OCI-LY7 (cell line): ENCODE measurements around the gene SMTN. TPM values are rescaled to one million over a fixed set of nuclear protein-coding genes. Genes with fewer than 3 reads are reported as not detected.

Experiments used
- BruUV-seq: library from RNA; stranded (reverse); fragments of 400-500 nt; replicated peaks from 2 replicates; lab custom pipeline; 2021; lab: Mats Ljungman, UMichigan
- CTCF ChIA-PET: fragments of 300-600 bp; sonication (Branson Sonifier 250); formaldehyde crosslinking; loops from one replicate; lab custom pipeline; 2022; ENCODE audit warnings: antibody characterized with exemption; ENCODE audit not compliant: unreplicated experiment; lab: Charles Lee
- POLR2A ChIA-PET: fragments of 300-600 bp; sonication (Branson Sonifier 250); formaldehyde crosslinking; loops from one replicate; lab custom pipeline; 2022; ENCODE audit warnings: antibody characterized with exemption; lab: Charles Lee
- DNase-seq: peaks from one replicate; pipeline ENCODE4 v3.0.0-alpha.2; 2015; ENCODE audit warnings: low spot score
- H2AFZ ChIP-seq: fragments of 200-600 bp; sonication (generic), shearing (Covaris generic); 2 replicates; pipeline ENCODE4 v1.6.1; 2014; ENCODE audit warnings: mild to moderate bottlenecking, antibody characterized with exemption, low read length, moderate library complexity
- H3K27ac ChIP-seq: fragments of 200-600 bp; sonication (generic); 2 replicates; pipeline ENCODE4 v1.5.1; 2014; ENCODE audit warnings: mixed run types, low read depth, mild to moderate bottlenecking, moderate library complexity, low read length, inconsistent platforms; ENCODE audit not compliant: poor library complexity, severe bottlenecking
- H3K36me3 ChIP-seq: fragments of 200-600 bp; sonication (generic); 2 replicates; pipeline ENCODE4 v1.6.1; 2014; ENCODE audit warnings: mild to moderate bottlenecking, antibody characterized with exemption, low read length, moderate library complexity, mixed read lengths; ENCODE audit not compliant: insufficient read depth
- H3K4me1 ChIP-seq: fragments of 200-600 bp; sonication (generic); 2 replicates; pipeline ENCODE4 v1.5.1; 2014; ENCODE audit warnings: mild to moderate bottlenecking, low read length; ENCODE audit not compliant: insufficient read depth, poor library complexity, severe bottlenecking
- H3K4me2 ChIP-seq: fragments of 200-600 bp; sonication (generic); 2 replicates; pipeline ENCODE4 v1.6.1; 2014; ENCODE audit warnings: mild to moderate bottlenecking, low read length
- H3K4me3 ChIP-seq: fragments of 200-600 bp; sonication (generic); 2 replicates; pipeline ENCODE4 v1.5.1; 2014; ENCODE audit warnings: mild to moderate bottlenecking, low read depth, low read length; ENCODE audit not compliant: poor library complexity, severe bottlenecking
- H3K79me2 ChIP-seq: fragments of 200-600 bp; sonication (generic); 2 replicates; pipeline ENCODE4 v1.6.1; 2016; ENCODE audit warnings: low read depth, mild to moderate bottlenecking, low read length, moderate library complexity, mixed read lengths; ENCODE audit not compliant: insufficient read depth
- H3K9me2 ChIP-seq: fragments of 200-600 bp; sonication (generic); 2 replicates; pipeline ENCODE4 v1.6.1; 2016; ENCODE audit warnings: mild to moderate bottlenecking, low read length, mixed read lengths; ENCODE audit not compliant: insufficient read depth
- H3K9me3 ChIP-seq: fragments of 200-600 bp; sonication (generic); 2 replicates; pipeline ENCODE4 v1.6.1; 2014; ENCODE audit warnings: mild to moderate bottlenecking, mixed run types, low read length, mixed read lengths
- H4K20me1 ChIP-seq: fragments of 200-600 bp; sonication (generic); 2 replicates; pipeline ENCODE4 v1.6.1; 2014; ENCODE audit warnings: mild to moderate bottlenecking, antibody characterized with exemption, low read length, moderate library complexity, mixed read lengths; ENCODE audit not compliant: insufficient read depth
- EZH2phosphoT487 ChIP-seq: fragments of 200-600 bp; sonication (generic); IDR thresholded peaks from 2 replicates; pipeline ENCODE4 v1.6.1; 2018; ENCODE audit warnings: low read depth, borderline replicate concordance, mild to moderate bottlenecking, mixed run types, antibody characterized with exemption, low read length, moderate library complexity, mixed read lengths
- intact Hi-C: fragments of 100-400 bp; cut with micrococcal nuclease; formaldehyde crosslinking; loops from one replicate; pipeline ENCODE4 v1.10.0; 2022; ENCODE audit not compliant: unreplicated experiment
- total RNA-seq, 2 experiments: library from RNA; depleted of rRNA in 1 of 2; stranded (reverse); fragments of >200 nt in 1 of 2; shearing (Covaris generic) in 1 of 2; gene quantifications; 2 replicates each; pipeline ENCODE4 v1.2.3, GENCODE V29; 2014 to 2022
- TF ChIP-seq, protein P1 (sequence below): fragments of 200-600 bp; sonication (generic); conservative IDR thresholded peaks from 2 replicates; pipeline ENCODE4 v1.5.1; 2014; ENCODE audit warnings: mild to moderate bottlenecking, antibody characterized with exemption, low read length, moderate library complexity, mixed read lengths

Gene SMTN
- total RNA-seq, 2 experiments from 2014 or later, result 16.9 to 35.4 TPM

DNA sequence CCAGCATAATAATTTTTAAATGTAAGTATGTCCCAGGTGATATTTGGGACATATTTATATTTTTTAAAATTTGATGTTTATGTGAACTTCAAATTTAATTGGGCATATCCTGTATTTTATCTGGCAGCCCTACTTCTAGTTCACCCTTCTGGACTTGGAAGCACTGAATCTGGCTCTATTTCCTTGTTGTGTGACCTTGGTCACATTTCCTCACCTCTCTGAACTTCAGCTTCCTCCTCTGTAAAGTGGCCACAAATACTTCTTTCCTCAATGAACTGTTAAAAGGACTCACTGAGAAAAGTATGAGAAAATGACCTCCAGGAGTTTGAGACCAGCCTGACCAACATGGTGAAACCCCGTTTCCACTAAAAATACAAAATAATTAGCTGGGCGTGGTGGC, 70.8 kb downstream of the SMTN start:
- POLR2A ChIA-PET, result interaction anchor here (0.6 kb wide), 1 partner anchor 559 kb away, joined by 4 read pairs; no protein-coding TSS in a partner anchor
- CTCF ChIA-PET, result no interaction called here

DNA sequence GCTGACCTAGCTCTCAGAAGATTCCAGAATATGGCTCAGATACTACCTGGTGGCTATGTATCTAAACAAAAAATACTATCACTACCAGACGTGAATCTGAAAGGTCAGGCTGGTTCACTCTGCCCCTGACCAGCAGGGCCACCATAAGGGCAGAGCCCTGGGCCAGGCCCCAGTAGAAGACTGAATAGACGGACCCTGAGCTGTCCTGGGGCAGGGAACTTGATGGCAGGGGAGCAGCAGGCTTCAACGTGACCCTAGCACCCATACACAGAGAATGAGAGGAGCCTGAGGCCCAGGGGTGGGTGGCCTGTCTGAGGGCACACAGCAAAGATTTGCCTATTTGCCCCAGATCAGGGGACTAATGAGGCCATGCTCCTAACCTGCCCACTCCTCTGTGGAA, 72.2 kb downstream of the SMTN start:
- no peaks in the 10 kb centered on the region for H3K9me2 ChIP-seq
- TF ChIP-seq EZH2phosphoT487, result no peak
- TF ChIP-seq, protein P1, sequence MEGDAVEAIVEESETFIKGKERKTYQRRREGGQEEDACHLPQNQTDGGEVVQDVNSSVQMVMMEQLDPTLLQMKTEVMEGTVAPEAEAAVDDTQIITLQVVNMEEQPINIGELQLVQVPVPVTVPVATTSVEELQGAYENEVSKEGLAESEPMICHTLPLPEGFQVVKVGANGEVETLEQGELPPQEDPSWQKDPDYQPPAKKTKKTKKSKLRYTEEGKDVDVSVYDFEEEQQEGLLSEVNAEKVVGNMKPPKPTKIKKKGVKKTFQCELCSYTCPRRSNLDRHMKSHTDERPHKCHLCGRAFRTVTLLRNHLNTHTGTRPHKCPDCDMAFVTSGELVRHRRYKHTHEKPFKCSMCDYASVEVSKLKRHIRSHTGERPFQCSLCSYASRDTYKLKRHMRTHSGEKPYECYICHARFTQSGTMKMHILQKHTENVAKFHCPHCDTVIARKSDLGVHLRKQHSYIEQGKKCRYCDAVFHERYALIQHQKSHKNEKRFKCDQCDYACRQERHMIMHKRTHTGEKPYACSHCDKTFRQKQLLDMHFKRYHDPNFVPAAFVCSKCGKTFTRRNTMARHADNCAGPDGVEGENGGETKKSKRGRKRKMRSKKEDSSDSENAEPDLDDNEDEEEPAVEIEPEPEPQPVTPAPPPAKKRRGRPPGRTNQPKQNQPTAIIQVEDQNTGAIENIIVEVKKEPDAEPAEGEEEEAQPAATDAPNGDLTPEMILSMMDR, result no peak
- H3K4me1 ChIP-seq, result no peaks in the 10 kb centered on the region
- no peak overlapping the region for H3K27ac ChIP-seq
- no peak overlapping the region for H2AFZ ChIP-seq
- intact Hi-C loops, result no loop called here
- ChIA-PET POLR2A (interaction anchor here (0.7 kb wide), 1 partner anchor 513 kb away, joined by 3 read pairs; no protein-coding TSS in a partner anchor), CTCF (no interaction called here)
- no peak for DNase-seq
- H3K9me3 ChIP-seq, result no peaks in the 10 kb centered on the region
- H4K20me1 ChIP-seq, result no peaks in the 10 kb centered on the region
- no peaks in the 10 kb centered on the region for H3K79me2 ChIP-seq
- no peak overlapping the region for H3K4me3 ChIP-seq
- no peaks in the 10 kb centered on the region for H3K36me3 ChIP-seq
- no TSS peak for BruUV-seq
- no peak overlapping the region for H3K4me2 ChIP-seq

More for the DNA sequence above, 70.8 kb downstream of the SMTN start:
- Histone ChIP-seq H3K9me2 (no peaks in the 10 kb centered on the region), H3K4me2 (no peak overlapping the region), H3K9me3 (peaks cover 8% of the 10 kb centered on the region), H2AFZ (no peak overlapping the region), H3K4me3 (no peak overlapping the region), H3K4me1 (no peaks in the 10 kb centered on the region), H3K27ac (no peak overlapping the region), H3K36me3 (no peaks in the 10 kb centered on the region), H4K20me1 (no peaks in the 10 kb centered on the region), H3K79me2 (no peaks in the 10 kb centered on the region)
- intact Hi-C loops, result no loop called here
- no TSS peak for BruUV-seq
- no peak for DNase-seq
- TF ChIP-seq EZH2phosphoT487, result no peak
- TF ChIP-seq, protein P1, result no peak

Other genes with a start within 250 kb of the SMTN start
- 22.9 and 26.0 TPM in 2 replicates for gene MORC2, start 112.5 kb upstream of the SMTN start, total RNA-seq (2014; rRNA removed; shearing (Covaris generic))
- 35.6 and 37.4 TPM in 2 replicates for gene MORC2, start 112.5 kb upstream of the SMTN start, total RNA-seq (2022)
- 60.1 and 70.3 TPM in 2 replicates for gene TUG1, start 112.1 kb upstream of the SMTN start, total RNA-seq (2014; rRNA removed; shearing (Covaris generic))
- 109 and 127 TPM in 2 replicates for gene TUG1, start 112.1 kb upstream of the SMTN start, total RNA-seq (2022)
- 1.4 TPM in 1 of 2 replicates, not detected in the other for gene SELENOM, start 26.2 kb downstream of the SMTN start, total RNA-seq (2014; rRNA removed; shearing (Covaris generic))
- gene SELENOM, start 26.2 kb downstream of the SMTN start, total RNA-seq (2022), result 0.55 and 1.8 TPM in 2 replicates
- gene INPP5J, start 41.6 kb downstream of the SMTN start, total RNA-seq (2014; rRNA removed; shearing (Covaris generic)), result not detected in 2 replicates
- gene INPP5J, start 41.6 kb downstream of the SMTN start, total RNA-seq (2022), result 7.0 and 7.5 TPM in 2 replicates
- gene PLA2G3, start 59.2 kb downstream of the SMTN start, total RNA-seq (2014; rRNA removed; shearing (Covaris generic)), result not detected in 2 replicates
- gene PLA2G3, start 59.2 kb downstream of the SMTN start, total RNA-seq (2022), result not detected in 2 replicates
- 14.3 and 17.7 TPM in 2 replicates for gene RNF185, start 78.9 kb downstream of the SMTN start, total RNA-seq (2014; rRNA removed; shearing (Covaris generic))
- gene RNF185, start 78.9 kb downstream of the SMTN start, total RNA-seq (2022), result 17.1 and 19.5 TPM in 2 replicates
- gene LIMK2, start 131.0 kb downstream of the SMTN start, total RNA-seq (2014; rRNA removed; shearing (Covaris generic)), result 16.2 and 24.8 TPM in 2 replicates
- 23.5 and 24.8 TPM in 2 replicates for gene LIMK2, start 131.0 kb downstream of the SMTN start, total RNA-seq (2022)
- gene PIK3IP1, start 211.2 kb downstream of the SMTN start, total RNA-seq (2014; rRNA removed; shearing (Covaris generic)), result 15.9 and 20.4 TPM in 2 replicates
- gene PIK3IP1, start 211.2 kb downstream of the SMTN start, total RNA-seq (2022), result 17.0 and 17.1 TPM in 2 replicates